DND-41 (cell line): Measurements from ENCODE around the gene MERTK.

ENCODE experiments used
- EZH2 ChIP-seq: IDR thresholded peaks from 3 replicates; pipeline ENCODE4 v1.6.1; 2012; ENCODE audit warnings: borderline replicate concordance, low read depth, mild to moderate bottlenecking, moderate library complexity, low read length, inconsistent platforms; ENCODE audit not compliant: severe bottlenecking
- TF ChIP-seq, protein P1 (sequence below): IDR thresholded peaks from 2 replicates; pipeline ENCODE4 v1.5.1; 2012; ENCODE audit warnings: borderline replicate concordance, low read length, moderate library complexity, mild to moderate bottlenecking; ENCODE audit not compliant: poor library complexity, severe bottlenecking; ENCODE audit errors: extremely low read depth

DNA sequence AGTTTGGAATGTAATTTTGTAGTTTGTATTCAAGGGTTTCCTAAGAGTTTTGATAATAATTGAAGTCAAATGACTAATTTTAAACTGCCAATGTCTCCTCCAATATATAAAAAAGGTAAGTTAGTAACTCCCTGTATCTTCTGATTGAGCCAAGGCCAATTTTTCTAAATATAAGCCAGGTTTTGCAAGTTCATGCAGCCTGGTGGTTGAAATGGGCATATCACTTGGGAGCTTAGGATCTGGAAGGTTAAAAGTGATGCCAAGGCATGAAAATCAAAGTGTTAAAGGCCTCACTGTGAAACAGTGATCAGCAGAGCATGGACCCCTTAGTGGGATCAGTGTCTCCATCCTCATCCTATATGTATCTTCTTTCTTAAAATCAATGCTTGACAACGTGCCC, 60.5 kb downstream of the MERTK start:
- TF ChIP-seq, protein P1, sequence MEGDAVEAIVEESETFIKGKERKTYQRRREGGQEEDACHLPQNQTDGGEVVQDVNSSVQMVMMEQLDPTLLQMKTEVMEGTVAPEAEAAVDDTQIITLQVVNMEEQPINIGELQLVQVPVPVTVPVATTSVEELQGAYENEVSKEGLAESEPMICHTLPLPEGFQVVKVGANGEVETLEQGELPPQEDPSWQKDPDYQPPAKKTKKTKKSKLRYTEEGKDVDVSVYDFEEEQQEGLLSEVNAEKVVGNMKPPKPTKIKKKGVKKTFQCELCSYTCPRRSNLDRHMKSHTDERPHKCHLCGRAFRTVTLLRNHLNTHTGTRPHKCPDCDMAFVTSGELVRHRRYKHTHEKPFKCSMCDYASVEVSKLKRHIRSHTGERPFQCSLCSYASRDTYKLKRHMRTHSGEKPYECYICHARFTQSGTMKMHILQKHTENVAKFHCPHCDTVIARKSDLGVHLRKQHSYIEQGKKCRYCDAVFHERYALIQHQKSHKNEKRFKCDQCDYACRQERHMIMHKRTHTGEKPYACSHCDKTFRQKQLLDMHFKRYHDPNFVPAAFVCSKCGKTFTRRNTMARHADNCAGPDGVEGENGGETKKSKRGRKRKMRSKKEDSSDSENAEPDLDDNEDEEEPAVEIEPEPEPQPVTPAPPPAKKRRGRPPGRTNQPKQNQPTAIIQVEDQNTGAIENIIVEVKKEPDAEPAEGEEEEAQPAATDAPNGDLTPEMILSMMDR = peak; percentile 8
- no peak for TF ChIP-seq EZH2
